GM23338 (cell line): ENCODE data around the gene ADIRF.

ENCODE experiments used
- CREB1 ChIP-seq: fragments of 250-450 bp; sonication (Bioruptor Pico); IDR thresholded peaks from 2 replicates; pipeline ENCODE4 v1.5.0; 2020; ENCODE audit warnings: low read depth, mild to moderate bottlenecking, moderate library complexity
- CTCF ChIP-seq, 2 experiments: fragments of 200-600 bp in 1 of 2; sonication (generic) in 1 of 2; conservative IDR thresholded peaks; 2 replicates each; pipeline versions ENCODE4 v1.5.1 to v1.6.1; 2016 to 2017; ENCODE audit warnings: antibody characterized with exemption in 2 of 2, low read depth in 2 of 2, mild to moderate bottlenecking in 2 of 2, moderate library complexity in 1 of 2
- EZH2 ChIP-seq: fragments of 200-600 bp; sonication (generic); IDR thresholded peaks from one replicate; pipeline ENCODE4 v1.8.0; 2017; ENCODE audit warnings: antibody characterized with exemption, mild to moderate bottlenecking, low read depth; ENCODE audit not compliant: unreplicated experiment
- EZH2phosphoT487 ChIP-seq: fragments of 200-600 bp; sonication (generic); IDR thresholded peaks from one replicate; pipeline ENCODE4 v1.8.1; 2018; ENCODE audit warnings: antibody characterized with exemption; ENCODE audit not compliant: unreplicated experiment
- JUNB ChIP-seq: IDR thresholded peaks from one replicate; pipeline ENCODE4 v1.6.1; 2016; ENCODE audit warnings: antibody characterized with exemption; ENCODE audit not compliant: unreplicated experiment
- POLR2AphosphoS5 ChIP-seq: IDR thresholded peaks from 2 replicates; pipeline ENCODE4 v1.6.1; 2016; ENCODE audit warnings: antibody characterized with exemption, low read depth
- REST ChIP-seq: IDR thresholded peaks from one replicate; pipeline ENCODE4 v1.6.1; 2018; ENCODE audit warnings: antibody characterized with exemption; ENCODE audit not compliant: unreplicated experiment
- STAT1 ChIP-seq: IDR thresholded peaks from one replicate; pipeline ENCODE4 v1.6.1; 2016; ENCODE audit warnings: antibody characterized with exemption; ENCODE audit not compliant: unreplicated experiment
- ZNF114 ChIP-seq: fragments of 250-450 bp; sonication (Bioruptor Pico); IDR thresholded peaks from 2 replicates; pipeline ENCODE4 v1.5.0; 2020; ENCODE audit warnings: mild to moderate bottlenecking, moderate library complexity
- TF ChIP-seq, protein P1 (sequence below): IDR thresholded peaks from 2 replicates; pipeline ENCODE4 v1.6.1; 2016; ENCODE audit warnings: antibody characterized with exemption

DNA sequence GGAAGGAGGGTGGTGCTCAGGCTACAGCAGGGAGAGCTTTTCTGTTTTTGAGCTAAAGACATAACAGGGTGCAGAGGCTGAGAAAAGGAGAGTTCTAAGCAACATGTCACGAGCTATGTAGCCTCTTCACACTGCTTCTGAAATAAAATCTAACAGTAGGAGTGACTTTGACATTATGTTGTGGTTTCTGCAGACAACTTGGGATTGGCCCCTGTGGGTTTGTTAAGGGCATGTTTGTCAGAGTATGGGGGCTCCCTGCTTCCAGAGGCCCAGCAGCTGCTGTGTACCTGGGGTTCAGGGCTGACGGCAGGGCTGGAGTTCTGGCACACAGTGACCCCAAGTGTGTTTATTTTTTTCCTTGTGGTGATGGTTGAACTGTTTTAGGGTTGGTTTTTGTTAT, 35.6 kb upstream of the ADIRF start:
- TF ChIP-seq CTCF (conservative IDR thresholded peaks at IDR 0.05; ENCODE audit: low read depth in 2 of 2) (no peak), REST (no peak), EZH2 (no peak), POLR2AphosphoS5 (no peak), STAT1 (no peak), EZH2phosphoT487 (no peak), ZNF114 (no peak), JUNB (no peak), CREB1 (CRISPR knock-in tag) (no peak)
- TF ChIP-seq, protein P1, sequence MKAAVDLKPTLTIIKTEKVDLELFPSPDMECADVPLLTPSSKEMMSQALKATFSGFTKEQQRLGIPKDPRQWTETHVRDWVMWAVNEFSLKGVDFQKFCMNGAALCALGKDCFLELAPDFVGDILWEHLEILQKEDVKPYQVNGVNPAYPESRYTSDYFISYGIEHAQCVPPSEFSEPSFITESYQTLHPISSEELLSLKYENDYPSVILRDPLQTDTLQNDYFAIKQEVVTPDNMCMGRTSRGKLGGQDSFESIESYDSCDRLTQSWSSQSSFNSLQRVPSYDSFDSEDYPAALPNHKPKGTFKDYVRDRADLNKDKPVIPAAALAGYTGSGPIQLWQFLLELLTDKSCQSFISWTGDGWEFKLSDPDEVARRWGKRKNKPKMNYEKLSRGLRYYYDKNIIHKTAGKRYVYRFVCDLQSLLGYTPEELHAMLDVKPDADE, result no peak
